Fibroblast of lung (primary cell): ENCODE data around the gene ETS1.

Source experiments
- CTCF ChIP-seq, 2 donors: IDR thresholded peaks in 1 of 2; conservative IDR thresholded peaks in 1 of 2; 1 replicate in 1 of 2; 2 replicates in 1 of 2; pipeline ENCODE4 v1.5.1; 2011 to 2012; ENCODE audit warnings: low read length in 2 of 2, control low read depth in 1 of 2, inconsistent platforms in 1 of 2, low read depth in 1 of 2, mild to moderate bottlenecking in 1 of 2
- EZH2 ChIP-seq: IDR thresholded peaks from 2 replicates; pipeline ENCODE4 v1.5.1; 2012; ENCODE audit warnings: low read length, control low read depth, mild to moderate bottlenecking; ENCODE audit errors: missing control alignments

GRCh38 chr11:128548649-128549255, 38.6 kb downstream of the ETS1 start:
- TF ChIP-seq CTCF (conservative IDR thresholded peaks at IDR 0.05 in 1 of 2, IDR thresholded peaks at IDR 0.05 in 1 of 2; ENCODE audit: low read depth in 1 of 2, low read length in 2 of 2) (no peak), EZH2 (no peak)
